ENCODE results near the gene ZFP91.
A peak's percentile ranks its signal among the peaks of the same experiment; 100 is the strongest.
"Not testable (repeated sequence)": the region's sequence is repeated elsewhere in the genome, so short reads cannot be mapped to it uniquely, and the experiment has no call there.

The ZFP91 gene, protein sequence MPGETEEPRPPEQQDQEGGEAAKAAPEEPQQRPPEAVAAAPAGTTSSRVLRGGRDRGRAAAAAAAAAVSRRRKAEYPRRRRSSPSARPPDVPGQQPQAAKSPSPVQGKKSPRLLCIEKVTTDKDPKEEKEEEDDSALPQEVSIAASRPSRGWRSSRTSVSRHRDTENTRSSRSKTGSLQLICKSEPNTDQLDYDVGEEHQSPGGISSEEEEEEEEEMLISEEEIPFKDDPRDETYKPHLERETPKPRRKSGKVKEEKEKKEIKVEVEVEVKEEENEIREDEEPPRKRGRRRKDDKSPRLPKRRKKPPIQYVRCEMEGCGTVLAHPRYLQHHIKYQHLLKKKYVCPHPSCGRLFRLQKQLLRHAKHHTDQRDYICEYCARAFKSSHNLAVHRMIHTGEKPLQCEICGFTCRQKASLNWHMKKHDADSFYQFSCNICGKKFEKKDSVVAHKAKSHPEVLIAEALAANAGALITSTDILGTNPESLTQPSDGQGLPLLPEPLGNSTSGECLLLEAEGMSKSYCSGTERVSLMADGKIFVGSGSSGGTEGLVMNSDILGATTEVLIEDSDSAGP

DNA sequence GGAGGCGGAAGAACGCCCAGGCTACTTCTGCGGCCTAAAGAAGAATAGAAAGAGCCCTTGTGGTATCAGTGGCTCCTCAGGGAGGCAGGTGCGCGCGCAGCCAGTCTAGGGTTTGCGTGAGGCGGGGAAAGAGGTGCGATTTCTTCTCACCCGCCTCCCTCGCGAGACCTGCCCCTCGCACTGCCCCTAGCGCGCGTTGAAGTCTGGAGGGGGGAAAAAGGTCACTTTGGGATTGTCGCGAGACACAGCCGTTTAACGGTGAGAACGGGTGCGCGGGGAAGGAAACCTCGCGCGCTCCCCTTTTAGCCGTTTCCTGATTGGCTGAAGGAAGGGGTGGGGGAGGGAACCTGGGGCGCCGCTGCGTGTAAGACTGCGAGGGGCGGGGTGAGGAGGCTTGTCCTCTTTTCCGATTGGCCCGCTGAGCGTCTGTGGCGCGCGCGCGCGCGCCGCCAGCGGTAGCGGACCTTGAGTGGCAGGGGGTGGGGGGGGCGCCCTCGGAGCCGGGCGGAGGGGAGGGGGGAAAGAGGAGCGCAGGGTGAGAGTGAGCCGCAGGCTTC is at the start of gene ZFP91:
Gene ZFP91 (plus strand): TSS at position 429 of the 557 bp plus-strand sequence. CDS start 219 bp downstream, outside the sequence.
- DNase-seq, result peak; percentile 97

DNA sequence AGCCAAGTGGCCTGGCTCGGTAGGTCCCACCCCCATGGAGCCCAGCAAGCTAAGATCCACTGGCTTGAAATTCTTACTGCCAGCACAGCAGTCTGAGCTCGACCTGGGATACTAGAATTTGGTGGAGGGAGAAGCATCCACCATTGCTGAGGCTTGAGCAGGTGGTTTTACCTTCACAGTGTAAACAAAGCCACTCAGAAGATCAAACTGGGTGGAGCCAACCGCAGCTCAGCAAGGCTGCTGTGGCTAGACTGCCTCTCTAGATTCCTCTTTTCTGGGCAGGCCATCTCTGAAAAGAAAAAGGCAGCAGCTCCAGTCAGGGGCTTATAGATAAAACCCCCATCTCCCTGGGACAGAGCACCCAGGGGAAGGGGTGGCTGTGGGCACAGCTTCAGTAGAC is 48.6 kb upstream of the ZFP91 start:
- DNase-seq, result no peak

DNA sequence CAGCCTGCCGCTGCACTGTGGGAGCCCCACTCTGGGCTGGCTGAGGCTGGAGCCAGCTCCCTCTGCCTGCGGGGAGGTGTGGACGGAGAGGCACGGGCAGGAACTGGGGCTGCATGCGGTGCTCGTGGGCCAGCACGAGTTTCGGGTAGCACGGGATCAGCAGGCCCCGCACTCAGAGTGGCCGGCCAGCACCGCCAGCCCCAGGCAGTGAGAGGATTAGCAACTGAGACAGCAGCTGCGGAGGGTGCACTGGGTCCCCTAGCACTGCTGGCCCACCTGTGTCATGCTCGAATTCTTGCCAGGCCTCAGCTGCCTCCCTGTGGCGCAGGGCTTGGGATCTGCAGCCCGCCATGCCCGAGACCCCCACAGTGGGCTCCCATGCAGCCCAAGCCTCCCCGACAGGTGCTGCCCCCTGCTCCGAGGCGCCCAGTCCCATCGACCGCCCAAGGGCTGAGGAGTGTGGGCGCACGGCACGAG is 47.0 kb upstream of the ZFP91 start:
- DNase-seq, result no peak

GRCh38 chr11:58546841-58547240 is 32.0 kb upstream of the ZFP91 start:
- DNase-seq, result no peak

GRCh38 chr11:58549644-58550043 is 29.2 kb upstream of the ZFP91 start:
- DNase-seq, result no peak

- no peak for DNase-seq
Observed at GRCh38 chr11:58560842-58561241, 18.0 kb upstream of the ZFP91 start.

GRCh38 chr11:58561394-58562098 is 17.3 kb upstream of the ZFP91 start:
- no peak for DNase-seq

GRCh38 chr11:58562375-58562800 is 16.5 kb upstream of the ZFP91 start:
- peak; percentile 22 for DNase-seq

DNA sequence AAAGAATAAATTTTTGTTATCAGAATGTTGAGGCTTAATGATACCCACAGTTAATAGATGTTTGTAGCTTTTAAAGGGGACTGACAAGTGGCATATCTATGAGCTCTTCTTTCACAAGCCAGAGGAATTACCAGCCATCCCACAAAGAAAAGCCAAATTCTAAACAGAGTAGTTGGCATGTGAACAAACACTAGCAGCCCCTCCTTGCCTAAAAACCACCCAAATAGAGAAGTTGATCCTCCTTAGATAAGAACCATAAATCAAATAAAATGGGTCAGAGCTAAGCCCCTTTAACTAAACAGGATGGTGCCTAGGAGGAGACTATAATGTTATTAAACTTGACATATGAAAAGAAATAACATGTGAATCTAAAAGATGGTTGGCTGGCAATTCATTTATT is 14.6 kb upstream of the ZFP91 start:
- peak; percentile 63 for DNase-seq

DNA sequence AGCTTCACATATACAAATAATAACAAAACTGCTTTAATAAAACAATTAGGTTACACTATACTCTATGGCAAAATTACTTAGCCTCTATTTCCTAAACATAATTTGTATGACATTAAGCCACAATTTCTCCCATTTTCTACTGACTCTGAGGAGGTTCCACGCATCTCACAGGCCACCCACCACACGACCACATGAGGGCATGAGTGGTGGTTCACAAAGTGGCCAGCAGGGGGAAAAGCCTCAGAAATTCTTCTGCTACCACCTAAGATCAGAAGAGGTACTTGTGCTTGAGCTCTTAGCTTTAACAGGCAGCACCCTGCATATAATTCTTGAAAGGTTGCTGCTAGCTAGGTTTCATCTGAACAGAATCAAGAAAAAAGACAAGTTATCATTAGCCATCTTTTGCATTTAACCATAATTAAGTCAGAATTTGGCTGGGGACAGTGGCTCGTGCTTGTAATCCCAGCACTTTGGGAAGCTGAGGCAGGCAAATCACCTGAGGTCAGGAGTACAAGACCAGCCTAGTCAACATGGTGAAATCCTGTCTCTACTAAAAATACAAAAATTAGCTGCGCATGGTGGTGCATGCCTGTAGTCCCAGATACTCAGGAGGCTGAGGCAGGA is 10.9 kb upstream of the ZFP91 start:
- peak; percentile 86 for DNase-seq

DNA sequence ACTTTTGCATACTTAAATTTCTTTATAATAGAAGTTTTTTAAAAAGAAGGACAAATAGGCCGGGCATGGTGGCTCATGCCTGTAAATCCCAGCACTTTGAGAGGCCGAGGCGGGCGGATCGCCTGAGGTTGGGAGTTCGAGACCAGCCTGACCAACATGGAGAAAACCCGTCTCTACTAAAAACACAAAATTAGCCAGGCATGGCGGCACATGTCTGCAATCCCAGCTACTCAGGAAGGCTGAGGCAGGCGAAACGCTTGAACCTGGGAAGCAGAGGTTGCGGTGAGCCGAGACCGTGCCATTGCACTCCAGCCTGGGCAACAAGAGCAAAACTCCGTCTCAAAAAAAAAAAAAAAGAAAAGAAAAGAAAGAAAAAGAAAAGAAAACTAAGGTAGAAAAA is 6.0 kb upstream of the ZFP91 start:
- DNase-seq, result not testable (repeated sequence)

- DNase-seq, result peak; percentile 86
Observed at GRCh38 chr11:58573451-58574104, 5.3 kb upstream of the ZFP91 start.

DNA sequence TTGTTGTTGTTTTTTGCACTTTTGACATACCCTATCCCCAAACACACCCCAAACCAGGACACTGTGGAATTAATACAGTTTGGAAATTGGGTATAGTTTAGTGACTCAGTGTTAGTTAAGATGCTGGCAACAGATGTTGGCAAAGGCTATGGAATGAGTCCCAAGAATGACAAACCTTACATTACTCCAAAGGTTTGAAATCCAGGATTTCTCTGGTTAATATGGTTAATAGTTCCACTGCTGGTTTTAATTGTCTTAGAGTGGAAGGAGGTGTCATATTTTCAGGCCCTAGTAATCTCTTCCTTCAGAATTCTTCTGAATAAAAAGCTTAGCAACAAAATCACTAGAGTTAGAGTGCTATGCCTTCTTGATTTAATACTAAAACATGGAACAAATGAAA is 4.0 kb upstream of the ZFP91 start:
- DNase-seq, result no peak

GRCh38 chr11:58575377-58576020 is 3.4 kb upstream of the ZFP91 start, which contains the start of gene LPXN:
Gene LPXN, minus strand, starts transcription at chr11:58575856. Its CDS starts 84 bp downstream, at chr11:58575772.
- peak; percentile 80 for DNase-seq

DNA sequence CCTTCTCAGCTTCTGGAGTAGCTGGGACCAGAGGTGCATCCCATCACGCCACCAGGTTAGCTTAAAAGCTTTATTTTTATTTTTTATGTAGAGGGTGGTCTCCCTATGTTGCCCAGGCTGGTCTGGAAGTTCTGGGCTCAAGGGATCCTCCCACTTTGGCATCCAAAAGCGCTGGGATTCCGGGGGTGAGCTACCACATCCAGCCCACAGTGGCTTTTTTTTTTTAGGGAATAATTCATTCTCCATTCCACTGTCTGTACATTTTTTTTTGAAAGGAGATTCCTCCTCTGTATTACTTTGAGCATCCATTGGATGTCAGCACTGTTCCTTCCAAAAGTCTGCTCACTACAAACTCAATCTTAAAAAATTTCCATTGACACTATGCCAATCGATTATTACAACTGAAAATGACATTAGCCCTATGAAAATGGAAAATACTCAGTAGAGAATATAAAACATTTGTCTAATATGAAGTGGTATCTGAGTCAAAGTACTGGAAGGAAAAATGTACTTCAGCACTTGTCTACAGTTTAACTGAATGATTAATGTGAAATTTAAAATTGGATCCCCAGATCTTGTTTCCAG is 1.9 kb upstream of the ZFP91 start:
- DNase-seq, result peak; percentile 63

DNA sequence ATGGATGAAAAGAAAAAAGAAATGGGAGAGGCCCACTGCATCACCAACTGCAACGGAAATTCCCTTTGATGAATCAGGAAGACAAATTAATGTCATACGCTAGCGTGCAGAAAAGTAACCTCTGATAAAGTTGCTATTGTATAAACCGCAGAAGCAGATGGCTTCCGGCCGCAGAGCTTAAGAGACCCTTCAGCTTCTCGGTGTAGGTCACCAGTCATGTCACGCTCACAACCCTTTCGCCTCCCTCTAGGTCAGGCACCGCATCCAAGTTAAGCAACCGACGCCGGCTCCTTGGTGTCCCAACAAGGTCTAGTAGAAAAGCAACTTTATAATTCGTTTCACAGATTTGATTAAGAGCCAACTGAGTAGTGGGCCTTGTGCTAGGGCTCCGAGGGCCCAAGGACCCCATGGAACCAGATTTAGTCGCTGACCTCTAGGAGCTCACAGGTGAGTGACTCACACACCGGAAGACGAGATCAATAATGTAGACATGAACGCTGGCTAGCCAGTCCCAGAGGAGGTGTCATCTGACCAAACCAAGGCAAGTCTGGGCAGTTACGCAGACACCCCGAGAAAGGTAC is 1.2 kb upstream of the ZFP91 start:
- peak; percentile 92 for DNase-seq

GRCh38 chr11:58578136-58578634 is 678 bp upstream of the ZFP91 start:
- DNase-seq, result peak; percentile 98

GRCh38 chr11:58579192-58580129 is 598 bp downstream of the ZFP91 start:
- DNase-seq, result peak; percentile 94

GRCh38 chr11:58580311-58580710 is 1.4 kb downstream of the ZFP91 start:
- DNase-seq, result peak; percentile 55
